Testis (tissue), 2 donors: ENCODE data around the gene CEP85.

Experiments
- POLR2A ChIP-seq: fragments of 450-650 bp; IDR thresholded peaks from one replicate; pipeline ENCODE4 v1.6.1; 2017; ENCODE audit warnings: antibody characterized with exemption, mild to moderate bottlenecking, moderate library complexity
- TF ChIP-seq, protein P1 (sequence below), 3 experiments: fragments of 450-650 bp in 2 of 3; fragments of 200-600 bp in 1 of 3; sonication (generic) in 1 of 3; IDR thresholded peaks; one replicate each; pipeline ENCODE4 v1.5.1; 2016 to 2019; ENCODE audit warnings: antibody characterized with exemption in 3 of 3, mild to moderate bottlenecking in 2 of 3, moderate library complexity in 1 of 3

DNA sequence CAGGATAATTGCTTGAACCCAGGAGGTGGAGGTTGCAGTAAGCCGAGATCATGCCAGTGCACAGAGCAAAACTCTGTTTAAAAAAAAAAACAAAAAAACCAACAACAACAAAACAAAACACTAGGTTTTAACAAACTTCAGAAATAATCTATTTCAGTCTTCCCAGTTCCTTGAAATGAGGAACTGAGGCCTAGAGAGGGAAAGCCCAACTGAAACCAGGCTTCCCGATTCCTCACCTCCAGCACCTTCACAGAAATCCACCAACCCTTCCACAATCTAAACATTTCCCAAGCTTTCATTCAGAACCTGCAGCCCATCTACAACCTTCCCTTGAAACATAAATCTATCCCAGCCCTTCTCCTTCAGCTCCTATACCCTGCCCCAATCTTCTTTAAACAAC lies 83.1 kb downstream of the CEP85 start:
- TF ChIP-seq, protein P1, sequence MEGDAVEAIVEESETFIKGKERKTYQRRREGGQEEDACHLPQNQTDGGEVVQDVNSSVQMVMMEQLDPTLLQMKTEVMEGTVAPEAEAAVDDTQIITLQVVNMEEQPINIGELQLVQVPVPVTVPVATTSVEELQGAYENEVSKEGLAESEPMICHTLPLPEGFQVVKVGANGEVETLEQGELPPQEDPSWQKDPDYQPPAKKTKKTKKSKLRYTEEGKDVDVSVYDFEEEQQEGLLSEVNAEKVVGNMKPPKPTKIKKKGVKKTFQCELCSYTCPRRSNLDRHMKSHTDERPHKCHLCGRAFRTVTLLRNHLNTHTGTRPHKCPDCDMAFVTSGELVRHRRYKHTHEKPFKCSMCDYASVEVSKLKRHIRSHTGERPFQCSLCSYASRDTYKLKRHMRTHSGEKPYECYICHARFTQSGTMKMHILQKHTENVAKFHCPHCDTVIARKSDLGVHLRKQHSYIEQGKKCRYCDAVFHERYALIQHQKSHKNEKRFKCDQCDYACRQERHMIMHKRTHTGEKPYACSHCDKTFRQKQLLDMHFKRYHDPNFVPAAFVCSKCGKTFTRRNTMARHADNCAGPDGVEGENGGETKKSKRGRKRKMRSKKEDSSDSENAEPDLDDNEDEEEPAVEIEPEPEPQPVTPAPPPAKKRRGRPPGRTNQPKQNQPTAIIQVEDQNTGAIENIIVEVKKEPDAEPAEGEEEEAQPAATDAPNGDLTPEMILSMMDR (IDR thresholded peaks at IDR 0.05), result no peak
- TF ChIP-seq POLR2A, result no peak
